Measurements from ENCODE around the gene PDE4B.

The PDE4B gene

GRCh38 chr1:66337249-66337648 lies 544.6 kb downstream of the PDE4B start:
- DNase-seq (ENCODE audit: low read depth): no peak

GRCh38 chr1:66339944-66340343 lies 547.2 kb downstream of the PDE4B start:
- no peak for DNase-seq (ENCODE audit: low read depth)

- DNase-seq (ENCODE audit: low read depth): no peak
Observed at GRCh38 chr1:66341446-66342089, 548.9 kb downstream of the PDE4B start.

GRCh38 chr1:66342707-66343106 lies 550.0 kb downstream of the PDE4B start:
- DNase-seq (ENCODE audit: low read depth): no peak

GRCh38 chr1:66343569-66344325 lies 551.1 kb downstream of the PDE4B start:
- DNase-seq (ENCODE audit: low read depth): no peak

GRCh38 chr1:66346057-66346795 lies 553.5 kb downstream of the PDE4B start:
- no peak for DNase-seq (ENCODE audit: low read depth)

GRCh38 chr1:66346873-66347272 lies 554.2 kb downstream of the PDE4B start:
- no peak for DNase-seq (ENCODE audit: low read depth)

- DNase-seq (ENCODE audit: low read depth): no peak
Observed at GRCh38 chr1:66348776-66349175, 556.1 kb downstream of the PDE4B start.

GRCh38 chr1:66349242-66349641 lies 556.5 kb downstream of the PDE4B start:
- DNase-seq (ENCODE audit: low read depth): no peak

- DNase-seq (ENCODE audit: low read depth): no peak
Observed at GRCh38 chr1:66350001-66350547, 557.4 kb downstream of the PDE4B start.

- DNase-seq (ENCODE audit: low read depth): peak; percentile 94
Observed at GRCh38 chr1:66351478-66351877, 558.8 kb downstream of the PDE4B start.

GRCh38 chr1:66351913-66352312 lies 559.2 kb downstream of the PDE4B start:
- no peak for DNase-seq (ENCODE audit: low read depth)

GRCh38 chr1:66352792-66353191 lies 560.1 kb downstream of the PDE4B start:
- DNase-seq (ENCODE audit: low read depth): no peak

GRCh38 chr1:66353257-66353656 lies 560.6 kb downstream of the PDE4B start:
- DNase-seq (ENCODE audit: low read depth): no peak

- peak; percentile 57 for DNase-seq (ENCODE audit: low read depth)
Observed at GRCh38 chr1:66354311-66355201, 561.9 kb downstream of the PDE4B start.

GRCh38 chr1:66355756-66356155 lies 563.1 kb downstream of the PDE4B start:
- DNase-seq (ENCODE audit: low read depth): no peak

GRCh38 chr1:66356605-66357004 lies 563.9 kb downstream of the PDE4B start:
- no peak for DNase-seq (ENCODE audit: low read depth)

GRCh38 chr1:66357021-66357420 lies 564.3 kb downstream of the PDE4B start:
- DNase-seq (ENCODE audit: low read depth): peak; percentile 59

- DNase-seq (ENCODE audit: low read depth): no peak
Observed at GRCh38 chr1:66357478-66358197, 564.9 kb downstream of the PDE4B start.

GRCh38 chr1:66359269-66359668 lies 566.6 kb downstream of the PDE4B start:
- no peak for DNase-seq (ENCODE audit: low read depth)

GRCh38 chr1:66359815-66360214 lies 567.1 kb downstream of the PDE4B start:
- no peak for DNase-seq (ENCODE audit: low read depth)
